22Rv1 (cell line): ENCODE results near the gene ADCY9.

Source experiments
- H3K27ac ChIP-seq: fragments of 450-650 bp; 2 replicates; pipeline ENCODE4 v1.5.1; 2017
- ZFX ChIP-seq: fragments of 450-650 bp; IDR thresholded peaks from 2 replicates; pipeline ENCODE4 v1.6.1; 2017; ENCODE audit warnings: antibody characterized with exemption, borderline replicate concordance
- TF ChIP-seq, protein P1 (sequence below): fragments of 450-650 bp; IDR thresholded peaks from 2 replicates; pipeline ENCODE4 v1.5.1; 2017; ENCODE audit warnings: mild to moderate bottlenecking

The ADCY9 gene

DNA sequence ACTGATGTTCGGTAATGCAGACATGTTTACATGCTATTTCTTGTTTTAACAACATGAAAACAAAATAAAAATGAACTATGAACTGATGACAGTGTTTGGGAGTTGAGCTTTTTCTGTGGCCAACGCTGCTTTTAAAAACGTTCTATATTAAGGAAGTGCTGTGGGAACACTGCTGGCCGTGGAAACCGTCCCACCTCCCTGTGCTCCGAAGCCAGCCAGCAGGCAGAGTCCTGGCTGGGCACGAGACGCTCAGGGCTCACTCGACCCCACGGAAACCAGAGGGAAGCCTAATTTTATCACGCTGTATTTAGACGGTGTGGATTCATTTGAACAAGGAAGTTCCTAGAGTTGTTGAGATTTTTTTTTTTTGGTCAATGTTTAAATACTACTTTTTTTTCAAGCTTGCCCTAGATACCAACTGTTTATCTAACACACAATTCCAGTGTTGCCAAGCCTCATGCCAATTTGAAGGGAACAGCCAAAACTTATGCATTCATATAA is 25.8 kb downstream of the ADCY9 start:
- no peak overlapping the region for H3K27ac ChIP-seq
- TF ChIP-seq, protein P1, sequence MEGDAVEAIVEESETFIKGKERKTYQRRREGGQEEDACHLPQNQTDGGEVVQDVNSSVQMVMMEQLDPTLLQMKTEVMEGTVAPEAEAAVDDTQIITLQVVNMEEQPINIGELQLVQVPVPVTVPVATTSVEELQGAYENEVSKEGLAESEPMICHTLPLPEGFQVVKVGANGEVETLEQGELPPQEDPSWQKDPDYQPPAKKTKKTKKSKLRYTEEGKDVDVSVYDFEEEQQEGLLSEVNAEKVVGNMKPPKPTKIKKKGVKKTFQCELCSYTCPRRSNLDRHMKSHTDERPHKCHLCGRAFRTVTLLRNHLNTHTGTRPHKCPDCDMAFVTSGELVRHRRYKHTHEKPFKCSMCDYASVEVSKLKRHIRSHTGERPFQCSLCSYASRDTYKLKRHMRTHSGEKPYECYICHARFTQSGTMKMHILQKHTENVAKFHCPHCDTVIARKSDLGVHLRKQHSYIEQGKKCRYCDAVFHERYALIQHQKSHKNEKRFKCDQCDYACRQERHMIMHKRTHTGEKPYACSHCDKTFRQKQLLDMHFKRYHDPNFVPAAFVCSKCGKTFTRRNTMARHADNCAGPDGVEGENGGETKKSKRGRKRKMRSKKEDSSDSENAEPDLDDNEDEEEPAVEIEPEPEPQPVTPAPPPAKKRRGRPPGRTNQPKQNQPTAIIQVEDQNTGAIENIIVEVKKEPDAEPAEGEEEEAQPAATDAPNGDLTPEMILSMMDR, result no peak
- TF ChIP-seq ZFX, result no peak

DNA sequence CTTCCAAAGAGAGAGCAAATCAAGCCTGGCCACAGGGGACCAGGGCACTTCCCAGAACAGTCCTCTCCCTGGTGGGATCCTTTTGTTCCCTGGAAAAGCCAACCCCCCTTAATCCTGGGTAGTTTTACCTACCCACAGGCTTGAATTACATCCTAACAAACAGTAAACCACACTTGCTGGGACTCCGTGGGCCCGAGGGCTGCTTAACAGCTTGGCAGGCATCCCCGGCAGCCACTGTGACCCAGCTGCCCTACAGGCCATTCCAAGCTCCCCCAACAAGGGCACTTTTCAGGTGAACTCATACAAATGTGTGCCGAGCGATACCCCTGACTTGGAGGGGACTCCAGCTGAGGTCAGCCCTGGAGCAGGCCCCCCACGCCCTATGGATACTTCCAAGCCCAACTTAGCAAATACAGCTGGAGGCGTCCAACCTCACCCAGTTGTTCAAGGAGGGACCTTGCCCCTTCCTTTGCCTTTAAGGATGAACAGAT is 26.4 kb downstream of the ADCY9 start:
- H3K27ac ChIP-seq, result no peak overlapping the region
- TF ChIP-seq, protein P1, result no peak
- no peak for TF ChIP-seq ZFX

DNA sequence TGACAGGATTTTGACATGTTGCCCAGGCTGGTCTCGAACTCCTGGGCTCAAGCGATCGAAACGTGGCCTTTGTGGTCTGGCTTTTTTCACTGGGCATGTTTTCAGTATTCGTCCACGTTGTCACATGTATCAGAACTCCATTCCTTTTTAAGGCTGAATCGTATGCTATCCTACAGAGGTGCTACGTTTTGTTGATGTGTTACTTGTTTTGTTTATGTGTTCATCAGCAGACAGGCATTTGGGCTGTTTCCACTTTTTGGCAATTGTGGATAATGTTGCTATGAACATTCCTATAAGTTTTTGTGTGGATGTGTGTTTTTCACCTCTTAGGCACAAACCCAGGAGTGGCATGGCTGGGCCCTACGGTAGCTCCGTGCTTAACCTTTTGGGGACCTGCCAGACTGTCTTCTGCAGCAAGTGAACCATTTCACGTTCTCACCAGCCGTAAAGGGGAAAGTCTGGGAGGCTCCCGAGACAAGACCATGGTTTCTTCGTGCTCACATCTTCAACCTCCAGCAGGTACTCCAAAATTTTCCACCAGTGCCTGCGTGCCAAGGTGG is 26.9 kb downstream of the ADCY9 start:
- TF ChIP-seq ZFX, result no peak
- TF ChIP-seq, protein P1, result no peak
- H3K27ac ChIP-seq, result no peak overlapping the region

DNA sequence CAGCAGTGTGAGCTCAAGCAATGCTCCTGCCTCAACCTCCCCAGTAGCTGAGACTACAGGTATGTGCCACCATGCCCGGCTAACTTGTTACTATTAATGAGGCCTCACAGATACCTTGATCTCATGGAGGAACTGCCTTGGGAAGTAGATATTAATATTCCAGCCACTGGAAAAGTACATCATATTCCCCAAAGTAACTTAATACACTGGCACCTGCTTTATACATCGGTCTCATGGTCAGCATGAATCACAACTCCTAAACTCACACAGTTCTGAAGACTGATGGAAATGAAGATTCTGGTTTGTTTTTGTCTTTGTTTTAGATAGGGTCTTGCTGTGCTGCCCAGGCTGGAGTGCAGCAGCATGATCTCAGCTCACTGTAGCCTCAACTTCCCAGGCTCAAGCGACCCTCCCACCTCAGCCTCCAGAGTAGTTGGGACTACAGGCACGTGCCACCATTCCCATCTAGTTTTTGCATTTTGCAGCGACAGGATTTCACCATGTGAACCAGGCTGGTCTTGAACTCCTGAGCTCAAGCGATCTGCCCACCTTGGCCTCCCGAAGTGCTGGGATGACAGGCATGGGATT is 28.2 kb downstream of the ADCY9 start:
- no peak overlapping the region for H3K27ac ChIP-seq

DNA sequence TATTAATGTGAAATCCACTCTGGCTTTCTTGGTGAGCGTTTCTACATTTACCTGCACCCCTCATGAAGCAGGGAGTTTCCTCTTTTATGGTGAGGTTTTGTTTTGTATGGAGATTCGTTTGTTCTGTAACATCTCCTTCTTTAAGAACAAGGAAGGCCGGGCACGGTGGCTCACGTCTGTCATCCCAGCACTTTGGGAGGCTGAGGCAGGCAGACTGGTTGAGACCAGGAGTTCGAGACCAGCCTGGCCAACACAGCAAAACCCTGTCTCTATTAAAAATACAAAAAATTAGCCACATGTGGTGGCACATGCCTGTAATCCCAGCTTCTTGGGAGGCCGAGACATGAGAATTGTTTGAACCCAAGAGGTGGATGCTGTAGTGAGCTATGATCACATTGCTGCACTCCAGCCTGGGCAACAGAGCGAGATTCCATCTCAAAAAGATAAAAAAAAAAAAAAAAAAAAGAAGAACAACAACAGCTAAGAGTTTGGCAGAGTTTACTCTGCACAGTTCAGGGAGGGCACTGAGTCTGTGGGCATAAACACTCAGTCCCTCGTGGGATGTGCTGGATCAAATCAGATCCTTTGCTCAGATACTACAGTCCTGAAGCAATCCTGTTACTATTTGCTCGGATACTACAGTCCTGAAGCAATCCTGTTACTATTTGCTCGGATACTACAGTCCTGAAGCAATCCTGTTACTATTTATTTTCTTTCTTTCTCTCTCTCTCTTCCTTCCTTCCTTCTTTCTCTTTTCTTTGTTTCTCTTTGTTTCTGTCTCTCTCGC is 28.9 kb downstream of the ADCY9 start:
- TF ChIP-seq ZFX, result no peak
- TF ChIP-seq, protein P1, result no peak
- no peak overlapping the region for H3K27ac ChIP-seq

More for the DNA sequence above, 28.2 kb downstream of the ADCY9 start:
- no peak for TF ChIP-seq ZFX
- TF ChIP-seq, protein P1, result no peak

DNA sequence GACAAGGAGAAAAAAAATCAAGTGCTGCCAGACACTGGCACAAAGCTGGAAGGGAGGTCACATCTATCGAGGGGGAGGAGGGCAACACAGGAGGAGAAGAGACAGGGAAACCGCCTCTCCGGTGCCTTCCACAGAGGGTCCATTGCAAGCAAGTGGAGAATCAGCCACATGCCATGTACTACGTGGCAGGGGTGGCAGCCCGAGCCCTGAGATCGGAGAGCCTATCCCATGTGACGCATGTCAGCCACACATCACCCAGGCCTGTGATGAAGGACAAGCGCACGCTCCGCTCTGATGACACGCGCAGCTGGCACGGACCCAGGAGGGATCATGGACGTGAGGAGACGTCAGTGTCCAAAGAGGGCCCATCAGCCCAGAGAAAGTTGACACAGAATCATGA is 30.1 kb downstream of the ADCY9 start:
- no peak for TF ChIP-seq ZFX
- TF ChIP-seq, protein P1, result no peak
- no peak overlapping the region for H3K27ac ChIP-seq
